Fibroblast of lung (primary cell): Measurements from ENCODE around the gene LMO7. TPM values are rescaled to one million over a fixed set of nuclear protein-coding genes. Genes with fewer than 3 reads are reported as not detected.

Source experiments
- DNase-seq, 2 donors: peaks; one replicate each; pipeline versions ENCODE4 v3.0.0 to v3.0.0-alpha.2; 2010; ENCODE audit warnings: low read depth in 2 of 2
- H2AFZ ChIP-seq: 2 replicates; pipeline ENCODE4 v1.5.1; 2012; ENCODE audit warnings: low read length, control low read depth, inconsistent platforms
- H3K27ac ChIP-seq: 2 replicates; pipeline ENCODE4 v1.5.1; 2011; ENCODE audit warnings: low read length, control low read depth; ENCODE audit not compliant: insufficient read depth
- H3K27me3 ChIP-seq: 2 replicates; pipeline ENCODE4 v1.5.1; 2011; ENCODE audit warnings: mild to moderate bottlenecking, low read length; ENCODE audit not compliant: control insufficient read depth, insufficient read depth
- H3K36me3 ChIP-seq: 2 replicates; pipeline ENCODE4 v1.5.1; 2011; ENCODE audit warnings: low read length; ENCODE audit not compliant: control insufficient read depth, insufficient read depth
- H3K4me1 ChIP-seq: 2 replicates; pipeline ENCODE4 v1.5.1; 2011; ENCODE audit warnings: low read length; ENCODE audit not compliant: control insufficient read depth, insufficient read depth; ENCODE audit errors: extremely low read depth
- H3K4me2 ChIP-seq: 2 replicates; pipeline ENCODE4 v1.5.1; 2011; ENCODE audit warnings: low read length, control low read depth; ENCODE audit not compliant: insufficient read depth; ENCODE audit errors: extremely low read depth
- H3K4me3 ChIP-seq, 4 experiments: fragments of 200-600 bp in 1 of 4; sonication (generic) in 1 of 4; replicated peaks in 1 of 4; 2 replicates each; pipeline ENCODE4 v1.5.1; 2011 to 2016; ENCODE audit warnings: low read length in 4 of 4, low read depth in 3 of 4, mild to moderate bottlenecking in 3 of 4, control low read depth in 2 of 4, inconsistent platforms in 1 of 4, mixed read lengths in 1 of 4; ENCODE audit not compliant: insufficient read depth in 1 of 4; ENCODE audit errors: control extremely low read depth in 1 of 4
- H3K79me2 ChIP-seq: 2 replicates; pipeline ENCODE4 v1.5.1; 2012; ENCODE audit warnings: mild to moderate bottlenecking, low read length, inconsistent platforms; ENCODE audit not compliant: control insufficient read depth, insufficient read depth
- H3K9ac ChIP-seq: 2 replicates; pipeline ENCODE4 v1.5.1; 2011; ENCODE audit warnings: mild to moderate bottlenecking, low read length, control low read depth; ENCODE audit not compliant: insufficient read depth
- H3K9me3 ChIP-seq: 2 replicates; pipeline ENCODE4 v1.5.1; 2012; ENCODE audit warnings: low read depth, low read length; ENCODE audit not compliant: control insufficient read depth, insufficient read depth
- H4K20me1 ChIP-seq: 2 replicates; pipeline ENCODE4 v1.5.1; 2011; ENCODE audit warnings: low read length; ENCODE audit not compliant: control insufficient read depth, insufficient read depth; ENCODE audit errors: extremely low read depth
- CTCF ChIP-seq, 2 donors: IDR thresholded peaks in 1 of 2; conservative IDR thresholded peaks in 1 of 2; 1 replicate in 1 of 2; 2 replicates in 1 of 2; pipeline ENCODE4 v1.5.1; 2011 to 2012; ENCODE audit warnings: low read length in 2 of 2, control low read depth in 1 of 2, inconsistent platforms in 1 of 2, low read depth in 1 of 2, mild to moderate bottlenecking in 1 of 2
- EZH2 ChIP-seq: IDR thresholded peaks from 2 replicates; pipeline ENCODE4 v1.5.1; 2012; ENCODE audit warnings: low read length, control low read depth, mild to moderate bottlenecking; ENCODE audit errors: missing control alignments
- polyA plus RNA-seq, 2 donors: library from polyadenylated mRNA; depleted of rRNA in 1 of 2; stranded (reverse) in 1 of 2; unstranded in 1 of 2; fragments of >200 nt; gene quantifications; 2 replicates each; pipeline ENCODE4 v1.2.1, GENCODE V29; 2011 to 2012; ENCODE audit warnings: missing spikeins in 1 of 2
- total RNA-seq: library from RNA; depleted of rRNA; stranded (reverse); fragments of >200 nt; gene quantifications from 2 replicates; pipeline ENCODE4 v1.2.1, GENCODE V29; 2014

Gene LMO7
- total and polyA plus RNA-seq, 2 donors (not counting 1 experiment from before 2014, with no cell fraction given): 71.9 to 226 TPM

DNA sequence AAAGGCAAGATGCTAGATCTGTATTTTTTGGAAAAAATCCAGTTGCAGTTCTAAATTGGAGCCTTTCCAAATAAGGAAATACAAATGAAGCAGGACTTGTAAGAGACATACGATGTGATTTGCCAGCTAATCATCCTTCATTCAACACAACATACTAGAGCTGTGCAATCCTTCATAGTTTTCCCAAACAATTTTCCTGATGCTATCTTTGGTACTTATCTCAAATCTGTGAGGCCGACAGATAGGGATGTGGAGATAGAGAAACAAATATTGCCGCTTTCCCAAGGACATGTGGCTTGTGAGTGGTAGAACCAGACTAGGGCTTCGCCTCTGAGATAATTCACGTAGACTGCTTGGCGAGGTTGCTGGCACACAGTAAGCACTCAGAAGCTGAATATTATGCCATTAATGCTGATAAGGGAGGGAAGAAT lies 176.6 kb downstream of the LMO7 start:
- H2AFZ ChIP-seq: no peak overlapping the region
- peaks cover 2% of the 10 kb centered on the region for H3K36me3 ChIP-seq
- no peaks in the 10 kb centered on the region for H3K9me3 ChIP-seq
- peak overlapping the region; percentile 9 for H3K27ac ChIP-seq
- no peak overlapping the region for H3K4me3 ChIP-seq
- TF ChIP-seq CTCF (conservative IDR thresholded peaks at IDR 0.05 in 1 of 2, IDR thresholded peaks at IDR 0.05 in 1 of 2; ENCODE audit: low read depth in 1 of 2, low read length in 2 of 2) (no peak), EZH2 (no peak)
- no peaks in the 10 kb centered on the region for H4K20me1 ChIP-seq
- no peaks in the 10 kb centered on the region for H3K27me3 ChIP-seq
- H3K4me1 ChIP-seq: no peaks in the 10 kb centered on the region
- no peak overlapping the region for H3K9ac ChIP-seq
- peaks cover 9% of the 10 kb centered on the region for H3K79me2 ChIP-seq
- DNase-seq: peak; percentile 33 to 60
- H3K4me2 ChIP-seq: peak overlapping the region; percentile 58

GRCh38 chr13:75813323-75813722 lies 177.2 kb downstream of the LMO7 start:
- H2AFZ ChIP-seq: no peak overlapping the region
- H3K27ac ChIP-seq: no peak overlapping the region
- no peaks in the 10 kb centered on the region for H4K20me1 ChIP-seq
- no peak overlapping the region for H3K4me3 ChIP-seq
- H3K79me2 ChIP-seq: peaks cover 7% of the 10 kb centered on the region
- no peaks in the 10 kb centered on the region for H3K36me3 ChIP-seq
- no peak overlapping the region for H3K4me2 ChIP-seq
- H3K4me1 ChIP-seq: no peaks in the 10 kb centered on the region
- DNase-seq: no peak
- TF ChIP-seq CTCF (conservative IDR thresholded peaks at IDR 0.05 in 1 of 2, IDR thresholded peaks at IDR 0.05 in 1 of 2; ENCODE audit: low read depth in 1 of 2, low read length in 2 of 2) (no peak), EZH2 (no peak)
- no peak overlapping the region for H3K9ac ChIP-seq
- no peaks in the 10 kb centered on the region for H3K27me3 ChIP-seq
- H3K9me3 ChIP-seq: no peaks in the 10 kb centered on the region

DNA sequence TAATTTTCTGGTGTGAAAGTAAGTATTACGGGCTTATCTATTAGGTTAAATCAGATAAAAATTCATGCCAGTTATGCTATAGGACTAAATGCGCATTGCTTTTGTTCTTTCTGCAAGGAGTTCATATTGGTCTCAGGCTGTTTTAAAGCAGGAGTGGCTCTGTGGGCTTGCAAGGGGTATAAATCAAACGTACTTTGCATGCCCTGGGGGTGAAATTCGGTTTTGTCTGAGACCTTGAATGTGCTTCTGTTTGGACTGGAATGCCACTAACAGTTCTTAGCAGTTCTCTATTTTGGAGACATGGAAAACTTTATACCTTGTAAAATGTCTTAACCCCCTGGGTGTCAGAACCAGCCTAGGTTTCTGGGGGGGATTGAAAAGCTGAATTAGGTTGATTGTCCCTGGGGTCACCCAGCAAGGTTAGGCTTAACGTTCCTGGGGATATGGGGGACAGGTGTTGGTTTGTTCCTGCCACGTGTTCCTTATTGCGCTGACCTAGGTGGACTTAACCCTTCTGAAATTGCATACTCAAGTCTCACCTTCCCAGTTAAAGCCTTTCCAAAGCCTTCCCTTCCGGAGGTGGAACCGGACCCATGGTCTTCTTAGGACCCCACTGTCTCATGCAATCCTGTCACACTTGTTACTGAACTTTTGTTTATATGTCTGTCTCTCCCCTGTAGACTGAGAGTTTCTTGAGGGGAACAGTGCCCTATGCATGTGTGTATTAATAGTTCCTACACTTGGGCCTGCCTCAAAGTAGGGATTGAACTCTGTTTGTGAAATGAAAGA lies 182.2 kb downstream of the LMO7 start:
- H3K4me3 ChIP-seq: no peak overlapping the region
- H3K79me2 ChIP-seq: peaks cover 1% of the 10 kb centered on the region
- peaks cover 6% of the 10 kb centered on the region for H3K36me3 ChIP-seq
- no peaks in the 10 kb centered on the region for H3K9me3 ChIP-seq
- no peak for DNase-seq
- no peak overlapping the region for H2AFZ ChIP-seq
- H3K27me3 ChIP-seq: no peaks in the 10 kb centered on the region
- no peaks in the 10 kb centered on the region for H3K4me1 ChIP-seq
- H3K27ac ChIP-seq: no peak overlapping the region
- no peak for TF ChIP-seq CTCF (conservative IDR thresholded peaks at IDR 0.05 in 1 of 2, IDR thresholded peaks at IDR 0.05 in 1 of 2; ENCODE audit: low read depth in 1 of 2, low read length in 2 of 2)
- no peak for TF ChIP-seq EZH2
- no peaks in the 10 kb centered on the region for H4K20me1 ChIP-seq
- H3K4me2 ChIP-seq: no peak overlapping the region
- H3K9ac ChIP-seq: no peak overlapping the region
